GM18861 (cell line): ENCODE results near the gene VPS11.
"Not testable (repeated sequence)": the region's sequence is repeated elsewhere in the genome, so short reads cannot be mapped to it uniquely, and the experiment has no call there.

ENCODE experiments used
- ATAC-seq: cut with Tn5 transposase; IDR thresholded peaks from one replicate; pipeline ENCODE4 v1.9.1; 2021; ENCODE audit not compliant: unreplicated experiment

The VPS11 gene

DNA sequence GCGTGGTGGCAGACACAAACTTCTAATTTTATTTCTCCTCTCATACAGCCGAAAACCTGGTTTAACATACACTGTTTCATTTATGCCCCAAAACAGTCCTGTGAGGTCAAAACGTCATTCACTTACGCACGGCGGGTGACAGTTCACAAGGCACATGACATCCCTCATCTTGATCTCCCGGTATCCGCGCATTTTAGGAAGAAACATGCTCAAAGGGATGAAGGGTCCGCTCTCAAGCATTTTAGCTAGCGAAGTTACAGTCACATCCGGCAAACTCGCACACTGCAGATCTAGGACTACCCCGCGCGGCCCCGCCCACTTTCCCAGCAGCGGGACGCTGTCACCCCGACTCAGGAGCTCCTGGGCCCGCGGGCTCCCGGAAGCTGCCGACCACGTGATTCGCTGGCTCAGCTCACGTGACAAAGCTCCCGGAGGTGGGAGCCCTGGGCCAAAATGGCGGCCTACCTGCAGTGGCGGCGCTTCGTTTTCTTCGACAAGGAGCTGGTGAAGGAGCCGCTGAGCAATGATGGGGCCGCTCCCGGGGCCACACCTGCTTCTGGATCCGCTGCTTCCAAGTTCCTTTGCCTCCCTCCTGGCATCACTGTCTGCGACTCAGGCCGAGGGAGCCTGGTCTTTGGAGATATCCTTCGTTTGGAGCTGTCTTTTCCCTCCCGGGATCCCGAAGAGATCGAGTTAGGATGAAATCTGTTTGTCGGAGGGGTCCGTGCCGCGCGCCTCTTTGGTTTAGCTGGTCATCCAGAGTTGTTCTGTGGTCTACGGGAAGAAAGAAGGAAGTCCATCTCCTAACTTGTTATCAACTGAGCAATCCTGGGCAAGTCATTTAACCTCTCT, at the start of gene VPS11:
Gene VPS11 (plus strand): TSS at position 448 of the 852 bp plus-strand sequence. CDS start 6 bp downstream, at position 454.
- peak; percentile 83 for ATAC-seq

DNA sequence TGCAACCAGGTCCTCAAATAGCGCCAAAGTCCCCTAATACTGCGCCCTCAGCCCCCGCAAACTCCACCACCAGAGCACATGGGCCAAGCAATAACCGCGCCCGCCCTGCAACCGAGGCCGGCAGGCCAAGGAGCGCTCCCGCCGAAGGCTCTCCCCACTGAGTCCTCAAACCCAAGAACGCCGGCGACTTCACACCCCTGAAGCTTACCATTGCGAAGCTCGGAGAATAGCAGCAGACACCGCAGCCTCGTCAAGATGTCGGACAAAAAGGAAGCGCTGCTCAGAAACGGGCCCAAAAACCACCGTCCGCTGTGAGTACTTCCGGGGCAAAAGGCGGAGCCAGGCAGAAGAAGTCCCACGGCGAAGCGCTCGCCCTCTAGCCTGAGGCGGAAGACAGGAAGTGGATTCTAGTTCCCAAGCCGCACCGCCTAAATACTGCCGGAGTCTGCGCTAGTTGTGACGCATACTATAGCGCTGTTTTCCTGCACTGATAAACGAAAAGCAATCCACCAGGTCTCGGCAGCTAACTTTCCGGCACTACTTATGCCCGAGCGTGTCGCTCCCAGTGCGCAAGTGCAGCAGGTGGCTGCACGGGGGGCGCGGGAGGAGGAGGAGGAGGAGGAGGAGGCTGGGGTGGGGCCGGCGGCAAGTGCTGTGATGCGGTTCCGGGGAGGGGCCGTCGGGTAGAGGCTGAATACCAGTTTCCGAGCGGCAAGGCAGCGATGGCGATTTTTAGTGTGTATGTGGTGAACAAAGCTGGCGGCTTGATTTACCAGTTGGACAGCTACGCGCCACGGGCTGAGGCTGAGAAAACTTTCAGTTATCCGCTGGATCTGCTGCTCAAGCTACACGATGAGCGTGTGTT, 49.3 kb upstream of the VPS11 start, which contains the start of the genes RPS25 and TRAPPC4:
Gene RPS25 (minus strand): TSS at position 270 of the 865 bp plus-strand sequence. CDS start 59 bp downstream, at position 211.
Gene TRAPPC4 (plus strand): TSS at position 693 of the 865 bp plus-strand sequence. CDS start 30 bp downstream, at position 723.
- ATAC-seq: peak; percentile 84

DNA sequence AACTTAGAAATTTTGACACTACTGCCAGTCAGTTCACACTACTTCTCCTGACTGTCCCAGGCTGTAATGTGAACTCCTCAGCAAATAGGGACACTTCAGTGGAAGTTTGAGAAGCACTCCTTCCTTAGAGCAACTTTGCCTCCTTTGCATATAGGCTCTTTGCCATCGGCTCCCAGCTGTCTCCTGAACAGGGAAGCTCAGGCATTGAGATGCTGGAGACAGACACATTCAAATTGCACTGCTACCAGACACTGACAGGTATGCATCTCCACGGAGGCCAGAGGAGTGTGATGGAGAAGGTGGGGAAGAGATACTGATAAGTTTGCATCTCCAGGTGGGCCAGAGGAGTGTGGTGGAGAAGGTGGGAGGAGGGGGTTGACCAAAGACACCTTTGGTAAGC, 47.6 kb upstream of the VPS11 start:
- no peak for ATAC-seq

DNA sequence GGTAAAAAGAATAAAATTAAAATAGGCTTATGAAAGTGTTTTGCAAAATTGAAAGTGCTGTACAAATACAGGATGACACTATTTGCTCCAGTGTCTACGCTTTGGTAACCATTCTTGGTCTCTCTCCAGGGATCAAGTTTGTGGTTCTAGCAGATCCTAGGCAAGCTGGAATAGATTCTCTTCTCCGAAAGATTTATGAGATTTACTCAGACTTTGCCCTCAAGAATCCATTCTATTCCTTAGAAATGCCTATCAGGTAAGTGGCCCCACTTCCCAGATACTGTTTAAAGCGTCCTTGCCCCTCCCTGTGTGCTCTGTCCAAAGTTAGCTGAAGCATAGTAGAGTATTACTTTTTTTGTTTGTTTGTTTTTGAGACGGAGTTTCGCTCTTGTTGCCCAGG, 46.0 kb upstream of the VPS11 start:
- no peak for ATAC-seq

DNA sequence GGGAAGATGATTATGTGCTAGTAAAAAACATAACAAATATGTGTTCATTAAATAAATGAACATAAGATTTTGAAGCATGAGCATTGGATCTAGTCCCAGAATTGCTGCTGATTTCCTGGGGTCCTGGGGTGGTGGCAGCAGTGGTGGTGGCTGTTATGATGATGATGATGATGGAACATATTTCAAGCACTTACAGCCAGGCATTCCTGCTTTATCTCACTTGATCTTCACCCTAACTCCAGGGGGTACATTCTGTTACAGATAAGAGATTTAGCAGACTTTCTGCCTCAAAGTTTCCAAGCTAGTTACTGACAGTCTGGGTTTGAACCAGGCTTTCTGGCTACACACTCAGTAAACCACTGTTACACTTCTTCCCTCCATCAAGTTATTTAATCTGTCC, 43.9 kb upstream of the VPS11 start:
- no peak for ATAC-seq

DNA sequence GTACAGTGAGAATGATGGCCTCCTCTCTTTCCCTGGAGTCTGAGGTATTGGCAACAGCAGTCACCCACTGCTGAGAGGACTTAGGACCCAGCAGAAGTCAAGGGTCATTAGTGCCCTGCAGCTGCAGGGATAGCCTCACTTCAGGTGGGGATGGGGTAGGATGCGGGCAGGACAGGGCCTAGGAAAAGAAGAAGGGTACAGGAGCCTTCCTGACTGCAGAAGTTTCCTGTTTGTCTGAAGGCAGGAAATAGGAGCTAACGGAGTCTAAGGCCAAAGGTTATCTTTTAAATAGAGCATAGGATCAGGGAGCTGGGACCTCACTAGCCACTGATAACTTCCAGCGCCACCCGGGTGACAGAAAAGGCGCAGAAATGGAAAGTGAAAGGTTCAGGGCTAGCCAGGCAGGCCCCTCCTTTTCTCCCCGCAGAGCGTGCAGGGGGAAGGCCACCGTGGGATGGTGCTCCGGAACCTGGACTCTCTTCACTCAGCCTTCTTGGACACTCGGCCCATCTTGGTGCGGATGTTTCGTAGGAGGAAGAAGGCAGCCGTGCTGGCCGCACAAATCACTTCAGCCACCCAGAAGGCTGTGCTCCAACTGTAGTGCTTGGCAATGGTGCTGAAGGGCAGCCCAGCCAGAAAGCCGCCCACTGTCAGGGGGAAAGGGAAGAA, 43.1 kb upstream of the VPS11 start:
- ATAC-seq: no peak

DNA sequence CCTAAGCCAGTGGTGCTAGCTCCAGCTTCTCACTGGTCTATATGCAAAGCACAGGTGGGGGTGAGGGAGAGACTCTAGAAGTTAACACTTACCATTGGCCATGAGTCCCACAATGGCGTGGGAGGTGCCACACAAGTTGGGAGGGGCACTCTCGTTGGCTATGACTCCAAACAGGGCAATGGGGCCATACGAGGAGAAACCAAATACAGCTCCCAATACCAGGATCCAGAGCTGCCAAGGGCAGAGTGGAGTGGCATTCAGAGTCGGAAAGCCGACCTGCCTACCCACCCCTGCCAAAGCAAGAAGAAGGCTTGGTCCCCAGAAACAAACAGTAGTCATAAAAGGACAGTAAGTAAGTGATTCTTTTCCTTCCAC, 42.5 kb upstream of the VPS11 start:
- ATAC-seq: no peak

DNA sequence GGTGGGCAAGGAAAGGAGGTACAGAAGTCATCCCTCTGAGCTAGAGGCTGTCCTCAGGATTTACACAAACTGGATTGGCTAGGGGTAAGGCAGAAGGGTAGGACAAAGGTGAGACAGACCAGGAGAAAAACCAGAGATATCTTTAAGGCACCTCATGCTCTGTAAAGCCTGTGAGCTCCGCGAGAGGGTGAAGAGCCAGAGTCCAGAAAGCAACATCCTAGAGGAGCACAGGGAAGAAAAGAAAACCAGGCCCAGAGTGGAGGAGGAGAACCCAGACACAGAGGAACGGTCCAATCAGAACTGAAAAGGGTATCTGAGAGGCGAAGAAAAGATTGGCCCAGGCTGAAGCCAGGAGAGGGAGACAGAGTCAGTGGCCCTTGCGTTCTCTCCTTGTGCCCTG, 42.1 kb upstream of the VPS11 start:
- no peak for ATAC-seq

DNA sequence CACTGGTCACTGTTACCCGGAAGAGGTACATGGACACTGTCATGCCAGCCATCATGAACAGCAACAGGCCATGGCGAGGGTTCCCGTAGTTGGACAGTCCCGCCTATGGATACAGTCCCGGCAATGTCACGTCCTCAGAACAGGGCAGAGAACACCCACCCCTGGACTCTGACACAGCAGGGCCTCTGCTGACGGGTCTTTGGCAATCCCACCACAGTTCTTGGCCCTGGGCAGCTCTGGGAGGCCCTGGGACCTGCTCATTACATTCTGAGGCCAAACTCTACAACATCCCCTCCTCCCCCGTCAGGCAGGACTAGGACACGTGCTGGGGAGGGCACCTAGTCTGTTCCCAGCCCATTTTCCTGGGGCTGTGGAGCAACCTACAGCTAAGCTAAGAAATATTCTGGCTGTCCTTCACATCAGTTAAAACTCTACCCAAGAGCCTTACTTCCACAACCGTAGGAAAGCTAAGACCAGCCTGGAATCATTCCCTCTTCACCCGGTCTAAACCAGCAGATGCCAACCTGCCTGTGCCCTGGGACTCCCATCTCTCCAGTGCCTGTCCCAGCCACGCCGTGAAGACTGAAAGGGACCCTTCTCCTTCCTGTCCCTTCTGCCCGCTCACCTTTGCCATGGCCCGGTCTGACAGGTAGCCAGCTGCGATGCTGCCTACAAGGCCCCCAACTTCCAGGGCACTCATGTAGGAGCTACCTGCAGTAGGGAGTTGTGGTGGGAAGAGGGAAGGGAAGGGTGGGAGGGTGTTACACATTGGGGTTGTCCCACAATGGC, 41.4 kb upstream of the VPS11 start:
- ATAC-seq: no peak

DNA sequence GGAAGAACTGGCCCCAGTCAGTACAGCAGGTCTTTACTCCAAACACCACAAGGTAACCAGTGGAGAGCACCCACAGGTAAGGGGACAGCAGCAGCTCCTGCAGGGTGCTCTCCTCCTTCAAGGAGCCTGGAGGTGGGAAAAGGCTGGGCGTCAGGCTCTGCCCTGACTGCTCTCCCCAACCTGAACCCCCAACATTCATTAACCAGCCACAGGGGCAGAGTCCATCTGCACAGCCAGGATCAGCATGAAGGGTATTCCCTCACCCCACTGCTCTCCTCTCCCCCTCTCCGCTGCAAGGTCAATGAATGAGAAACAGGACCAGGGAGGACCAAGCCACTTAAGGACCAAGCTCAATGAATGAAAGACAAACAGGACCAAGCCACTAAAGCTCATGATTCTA, 40.6 kb upstream of the VPS11 start:
- no peak for ATAC-seq

DNA sequence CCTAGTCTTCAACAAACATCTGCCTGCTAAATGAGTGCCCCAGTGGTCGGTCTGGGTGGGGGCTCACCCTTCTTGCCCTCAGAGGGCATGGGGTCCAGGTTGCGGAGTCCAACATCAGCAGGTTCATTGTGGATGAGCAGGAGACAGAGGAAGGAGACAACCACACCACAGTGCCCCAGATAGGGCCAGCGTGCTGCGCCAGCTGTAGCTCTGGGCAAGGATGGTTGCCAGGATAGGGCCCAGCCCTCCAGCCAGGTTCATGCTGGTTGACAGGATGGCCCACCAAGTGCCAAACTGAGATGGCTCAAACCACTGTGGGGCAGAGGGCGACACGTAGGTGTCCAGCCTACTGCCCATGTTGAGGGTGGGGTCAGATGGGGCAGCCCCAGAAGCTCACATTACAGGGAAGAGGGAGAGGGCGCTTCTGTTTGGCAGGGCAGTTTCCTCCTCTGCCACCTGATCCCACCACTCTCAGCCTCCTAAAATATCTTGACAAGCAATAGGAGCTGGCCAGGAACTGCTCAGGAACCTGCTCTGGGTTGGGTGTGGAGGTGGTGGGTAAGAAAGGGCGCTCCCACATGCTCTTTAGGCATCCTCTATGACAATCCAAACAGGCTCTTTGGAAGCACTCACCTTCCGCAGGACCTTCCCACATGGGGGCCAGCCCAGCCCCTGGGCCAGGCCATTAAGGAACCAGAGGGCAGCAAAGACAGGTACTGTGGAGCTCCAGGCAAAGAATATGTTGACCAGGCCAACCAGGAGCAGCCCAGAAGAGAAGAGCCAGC, 39.9 kb upstream of the VPS11 start:
- ATAC-seq: no peak

DNA sequence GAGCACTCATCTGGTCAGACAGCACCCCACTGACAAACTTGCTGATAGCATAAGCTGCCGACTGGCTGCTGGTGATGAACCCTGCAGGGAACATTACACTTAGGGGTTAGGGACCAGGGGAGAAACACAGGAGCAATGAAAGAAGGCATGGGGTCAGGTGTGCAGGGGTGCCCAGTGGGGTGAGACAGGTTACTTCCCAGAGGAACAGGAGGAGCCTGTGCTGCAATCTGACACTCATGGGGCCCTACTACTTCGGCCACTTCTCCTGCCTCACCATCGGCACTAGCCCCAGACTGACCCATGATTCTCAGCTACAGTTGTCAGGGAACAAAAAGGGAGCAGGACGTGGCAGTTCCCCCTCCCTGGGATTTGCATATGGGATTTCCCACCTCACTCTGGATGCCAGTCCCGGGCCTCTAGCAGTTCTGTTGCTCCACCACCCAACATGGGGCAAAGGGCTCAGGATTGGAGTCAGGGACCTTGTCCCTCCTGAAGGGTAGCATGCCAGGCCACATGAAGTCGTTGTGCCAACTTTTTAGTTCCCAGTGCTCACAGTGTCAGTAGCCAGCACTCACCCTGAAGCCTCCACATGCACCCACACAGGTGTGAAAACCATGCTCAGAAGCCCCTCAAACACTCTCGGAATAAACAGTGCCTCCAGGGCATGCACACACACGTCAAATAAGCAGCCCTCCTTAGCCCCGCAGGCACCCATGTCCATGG, 39.1 kb upstream of the VPS11 start:
- ATAC-seq: no peak

DNA sequence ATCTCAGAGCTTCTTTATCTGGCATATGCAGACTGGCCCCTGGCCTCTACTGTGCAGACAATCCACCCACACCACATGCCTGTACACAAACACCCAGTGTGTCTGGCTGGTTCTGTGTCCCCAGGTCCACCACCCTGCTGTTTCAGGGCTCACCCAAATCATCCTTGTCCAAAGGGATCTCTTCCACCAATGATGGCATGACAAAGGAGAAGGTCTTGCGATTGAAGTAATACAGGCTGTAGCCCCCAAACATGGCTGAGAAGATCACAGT, 38.6 kb upstream of the VPS11 start:
- no peak for ATAC-seq

DNA sequence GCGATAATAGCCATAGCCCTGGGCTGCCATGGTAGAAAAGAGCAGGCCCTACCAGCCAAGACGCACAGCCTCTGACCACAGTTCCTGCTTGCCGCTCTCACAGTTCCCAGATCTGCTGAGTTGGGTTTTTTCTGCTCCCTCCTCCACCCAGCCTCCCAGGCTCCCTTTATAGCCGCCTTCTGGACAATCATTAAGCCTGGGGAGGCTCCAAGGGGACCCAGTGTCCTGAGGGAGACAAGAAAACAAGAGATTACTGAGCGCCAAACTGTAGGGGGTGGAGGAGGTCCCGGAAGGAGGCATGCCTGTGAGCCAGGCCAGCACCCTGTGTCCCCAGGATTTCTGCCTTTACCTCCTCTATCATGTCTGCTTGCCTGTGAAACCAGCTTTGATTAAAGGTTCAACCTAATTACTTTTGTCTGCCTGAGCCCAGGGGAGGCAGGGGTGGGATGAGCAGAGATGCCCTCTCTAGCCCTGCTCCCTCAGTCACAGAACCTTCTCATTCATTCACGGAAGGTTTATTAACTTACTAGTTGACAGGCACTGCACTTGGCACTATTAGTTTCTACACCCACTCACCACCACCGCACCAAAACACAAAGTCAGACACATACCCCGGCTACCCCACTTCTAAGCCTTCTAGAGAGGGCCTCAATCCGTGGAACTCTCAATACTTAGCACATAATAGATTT, 38.1 kb upstream of the VPS11 start:
- peak; percentile 11 for ATAC-seq

DNA sequence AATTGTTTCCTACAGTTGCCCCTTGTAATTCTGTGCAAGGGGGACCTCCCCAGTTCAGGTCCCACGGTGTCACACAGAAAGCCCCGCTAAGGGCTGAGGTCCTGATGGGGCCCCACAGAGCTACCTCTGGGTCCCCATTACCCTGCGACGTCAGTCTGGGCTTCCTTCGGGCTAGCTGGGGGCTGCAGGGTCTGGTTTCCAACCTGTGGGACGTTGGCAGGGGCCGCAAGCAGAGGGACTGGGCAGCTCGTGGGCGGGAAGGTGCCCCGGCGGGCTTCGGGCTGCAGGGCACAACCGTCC, 37.6 kb upstream of the VPS11 start:
- ATAC-seq: peak; percentile 12

DNA sequence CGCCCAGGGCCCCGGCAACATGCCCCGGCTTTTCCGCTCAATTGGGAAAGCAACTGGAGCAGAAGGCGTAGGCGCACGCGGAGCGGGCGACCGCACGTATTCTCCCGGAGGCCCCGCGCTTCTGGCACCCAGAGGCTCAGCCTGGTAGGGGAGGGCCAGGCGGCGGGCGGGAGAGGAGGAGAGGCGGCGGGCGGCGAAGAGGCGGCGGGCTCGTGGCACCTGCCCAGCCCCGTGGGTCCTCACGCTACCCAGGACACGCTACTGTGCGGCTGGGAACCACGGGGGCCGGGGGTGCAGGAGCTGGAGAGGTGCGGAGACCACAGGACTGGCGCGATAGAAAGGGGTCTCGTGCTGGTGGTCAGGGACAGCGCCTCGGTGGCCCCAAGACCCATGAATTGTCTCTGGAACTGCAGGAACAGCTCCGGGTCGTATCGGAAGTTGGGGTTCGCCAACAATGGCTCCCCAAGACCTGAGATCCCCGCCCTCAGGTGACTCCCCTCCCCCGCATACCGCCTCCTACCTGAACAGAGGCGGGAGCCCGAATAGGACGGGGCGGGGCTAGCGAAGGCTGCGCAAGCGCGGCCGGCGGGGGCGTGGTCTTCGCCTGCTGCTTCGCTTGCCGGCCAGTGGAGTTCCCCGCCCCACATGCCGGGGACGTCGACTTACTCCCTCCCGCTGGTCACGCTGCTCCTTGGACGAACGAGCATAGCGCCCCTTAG, 37.1 kb upstream of the VPS11 start, which contains the start of gene SLC37A4:
Gene SLC37A4 (minus strand): TSS at position 549 of the 719 bp plus-strand sequence.
- ATAC-seq: peak; percentile 88

DNA sequence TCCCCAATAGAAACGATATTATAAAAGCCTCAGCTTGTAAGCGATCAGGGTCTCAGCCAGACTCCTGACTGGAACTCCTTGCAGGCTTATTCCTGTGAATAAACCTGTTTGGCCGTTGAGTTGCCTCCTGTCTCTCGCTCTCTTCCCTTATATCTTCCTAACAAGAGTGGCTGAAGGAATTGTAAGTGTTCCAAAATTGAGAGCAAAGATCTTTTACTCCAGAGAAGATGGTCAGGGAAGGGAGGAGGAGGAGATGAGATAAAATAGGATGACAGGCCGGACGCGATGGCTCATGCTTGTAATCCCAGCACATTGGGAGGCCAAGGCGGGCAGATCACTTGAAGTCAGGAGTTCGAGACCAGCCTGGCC, 35.7 kb upstream of the VPS11 start:
- ATAC-seq: no peak

DNA sequence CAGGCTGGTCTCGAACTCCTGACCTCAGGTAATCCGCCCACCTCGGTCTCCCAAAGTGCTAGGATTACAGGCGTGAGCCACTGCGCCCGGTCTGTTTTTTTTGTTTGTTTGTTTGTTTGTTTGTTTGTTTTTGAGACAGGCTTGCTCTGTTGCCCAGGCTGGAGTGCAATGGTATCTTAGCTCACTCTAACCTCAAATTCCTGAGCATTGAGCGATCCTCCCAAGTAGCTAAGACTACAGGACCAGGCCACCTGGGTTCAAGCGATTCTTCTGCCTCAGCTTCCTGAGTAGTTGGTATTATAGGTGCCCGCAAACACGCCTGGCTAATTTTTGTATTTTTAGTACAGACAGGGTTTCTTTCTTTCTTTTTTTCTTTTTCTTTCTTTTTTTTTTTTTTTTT, 34.2 kb upstream of the VPS11 start:
- ATAC-seq: not testable (repeated sequence)
